GM18508 (cell line): Measurements from ENCODE around the gene CATSPER4.

Source experiments
- ATAC-seq: cut with Tn5 transposase; IDR thresholded peaks from one replicate; pipeline ENCODE4 v1.9.1; 2021; ENCODE audit warnings: moderate number of reproducible peaks; ENCODE audit not compliant: insufficient read depth, unreplicated experiment

The CATSPER4 gene

GRCh38 chr1:26164036-26164860 lies 26.2 kb upstream of the CATSPER4 start:
- ATAC-seq, result no peak

GRCh38 chr1:26164861-26165842 lies 25.2 kb upstream of the CATSPER4 start:
- no peak for ATAC-seq

- ATAC-seq, result no peak
These were observed 23.6 kb upstream of the CATSPER4 start for GRCh38 chr1:26166719-26167281.

- ATAC-seq, result no peak
These were observed 21.8 kb upstream of the CATSPER4 start, which contains the start of gene C1orf232 for GRCh38 chr1:26168410-26169197. Gene C1orf232 (minus strand): TSS chr1:26168963. CDS start chr1:26168499, 464 bp downstream.

GRCh38 chr1:26169198-26169554 lies 21.2 kb upstream of the CATSPER4 start:
- no peak for ATAC-seq

- peak; percentile 52 for ATAC-seq
These were observed 20.5 kb upstream of the CATSPER4 start, which contains the start of gene ZNF593 for GRCh38 chr1:26169669-26170471. Gene ZNF593 (plus strand): TSS chr1:26169908. CDS start chr1:26169984, 76 bp downstream.

GRCh38 chr1:26170472-26170821 lies 20.0 kb upstream of the CATSPER4 start:
- no peak for ATAC-seq

GRCh38 chr1:26171084-26172072 lies 19.0 kb upstream of the CATSPER4 start, which contains the start of gene ZNF593OS:
Gene ZNF593OS (minus strand): TSS chr1:26171832. CDS start chr1:26171661, 171 bp downstream.
- no peak for ATAC-seq

- no peak for ATAC-seq
These were observed 15.1 kb upstream of the CATSPER4 start for GRCh38 chr1:26175346-26175745.

GRCh38 chr1:26177182-26177684 lies 13.2 kb upstream of the CATSPER4 start, which contains the start of gene CNKSR1:
Gene CNKSR1 (plus strand): TSS chr1:26177491. CDS start chr1:26177548, 57 bp downstream.
- ATAC-seq, result no peak

GRCh38 chr1:26180010-26180506 lies 10.3 kb upstream of the CATSPER4 start:
- no peak for ATAC-seq

- no peak for ATAC-seq
These were observed 8.6 kb upstream of the CATSPER4 start for GRCh38 chr1:26181586-26182382.

GRCh38 chr1:26182383-26182696 lies 8.1 kb upstream of the CATSPER4 start:
- ATAC-seq, result no peak

- no peak for ATAC-seq
These were observed 6.3 kb upstream of the CATSPER4 start for GRCh38 chr1:26184086-26184485.

- ATAC-seq, result no peak
These were observed 5.5 kb upstream of the CATSPER4 start for GRCh38 chr1:26184883-26185282.

- no peak for ATAC-seq
These were observed 2.5 kb upstream of the CATSPER4 start for GRCh38 chr1:26187882-26188281.

GRCh38 chr1:26188477-26188876 lies 1.9 kb upstream of the CATSPER4 start:
- ATAC-seq, result no peak
